Measurements from ENCODE around the gene FGF12. TPM values are rescaled to one million over a fixed set of nuclear protein-coding genes. Genes with fewer than 3 reads are reported as not detected.

Gene FGF12
- total RNA-seq, 2 donors from 2014 or later: 0.25 to 0.48 TPM

- no peak overlapping the region for H3K27ac ChIP-seq
- no peak overlapping the region for H3K9ac ChIP-seq (ENCODE audit: low read depth in 2 of 2, low read length in 2 of 2)
- DNase-seq: no peak
- no peaks in the 10 kb centered on the region for H3K36me3 ChIP-seq
- TF ChIP-seq CTCF (IDR thresholded peaks at IDR 0.05): no peak
- H3K4me3 ChIP-seq: no peak overlapping the region
- H3K9me3 ChIP-seq: no peaks in the 10 kb centered on the region
- intact Hi-C loops (cut with DNase I): no loop called here
- no peaks in the 10 kb centered on the region for H3K27me3 ChIP-seq
- H3K4me1 ChIP-seq: no peaks in the 10 kb centered on the region
These were observed 163.9 kb downstream of the FGF12 start for GRCh38 chr3:192563417-192563816.

DNA sequence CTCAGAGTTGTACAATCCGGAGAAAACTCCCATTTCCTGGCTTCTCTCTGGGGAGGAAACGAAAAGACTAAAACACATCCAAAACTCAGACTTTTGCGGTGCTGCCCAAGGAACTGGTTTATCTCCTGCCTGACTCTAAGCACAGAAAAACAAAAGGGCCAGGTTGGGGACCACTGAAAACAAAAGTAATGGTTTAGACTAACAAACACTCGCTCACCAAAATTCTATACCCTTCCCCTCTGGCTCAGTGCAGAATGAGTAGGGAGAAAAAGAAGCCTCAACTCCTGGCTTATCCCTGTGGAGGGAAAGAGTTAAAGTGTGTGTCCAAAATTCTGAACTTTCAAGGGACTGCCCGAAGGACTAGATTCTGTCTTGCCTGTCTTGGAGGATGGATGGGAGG, 173.6 kb downstream of the FGF12 start:
- Histone ChIP-seq H3K4me3 (no peak overlapping the region), H3K27me3 (no peaks in the 10 kb centered on the region), H3K36me3 (no peaks in the 10 kb centered on the region), H3K27ac (no peak overlapping the region), H3K9ac (ENCODE audit: low read depth in 2 of 2, low read length in 2 of 2) (no peak overlapping the region), H3K4me1 (no peaks in the 10 kb centered on the region), H3K9me3 (no peaks in the 10 kb centered on the region)
- TF ChIP-seq CTCF (IDR thresholded peaks at IDR 0.05): no peak
- intact Hi-C loops (cut with DNase I): no loop called here
- no peak for DNase-seq

- Histone ChIP-seq H3K27me3 (no peaks in the 10 kb centered on the region), H3K4me1 (no peaks in the 10 kb centered on the region), H3K36me3 (no peaks in the 10 kb centered on the region), H3K9ac (ENCODE audit: low read depth in 2 of 2, low read length in 2 of 2) (no peak overlapping the region), H3K9me3 (no peaks in the 10 kb centered on the region), H3K27ac (no peak overlapping the region), H3K4me3 (no peak overlapping the region)
- intact Hi-C loops (cut with DNase I): no loop called here
- TF ChIP-seq CTCF (IDR thresholded peaks at IDR 0.05): no peak
- no peak for DNase-seq
These were observed 177.0 kb downstream of the FGF12 start for GRCh38 chr3:192550356-192550755.

DNA sequence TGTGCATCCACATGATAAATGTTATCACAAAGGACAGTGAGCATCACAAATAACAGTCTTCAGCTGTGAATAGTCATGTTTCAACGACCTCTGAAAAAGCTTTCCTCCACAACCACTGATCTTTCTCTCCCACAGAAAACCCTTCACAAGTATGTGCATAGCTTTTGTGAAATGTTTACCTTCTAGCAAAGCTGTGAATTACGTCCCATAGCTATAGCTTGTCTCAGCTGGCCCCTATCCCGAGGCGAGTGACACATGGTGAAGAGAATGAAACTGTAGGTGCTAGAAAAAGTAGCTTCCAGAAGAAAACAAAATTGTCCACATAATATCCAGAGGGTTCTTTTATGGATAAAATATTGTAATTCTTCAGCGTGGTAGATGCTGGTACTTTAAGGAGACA, 182.0 kb downstream of the FGF12 start:
- Histone ChIP-seq H3K9me3 (no peaks in the 10 kb centered on the region), H3K4me3 (no peak overlapping the region), H3K9ac (ENCODE audit: low read depth in 2 of 2, low read length in 2 of 2) (no peak overlapping the region), H3K27me3 (no peaks in the 10 kb centered on the region), H3K36me3 (no peaks in the 10 kb centered on the region), H3K27ac (no peak overlapping the region), H3K4me1 (no peaks in the 10 kb centered on the region)
- DNase-seq: no peak
- no peak for TF ChIP-seq CTCF (IDR thresholded peaks at IDR 0.05)
- intact Hi-C loops (cut with DNase I): no loop called here

DNA sequence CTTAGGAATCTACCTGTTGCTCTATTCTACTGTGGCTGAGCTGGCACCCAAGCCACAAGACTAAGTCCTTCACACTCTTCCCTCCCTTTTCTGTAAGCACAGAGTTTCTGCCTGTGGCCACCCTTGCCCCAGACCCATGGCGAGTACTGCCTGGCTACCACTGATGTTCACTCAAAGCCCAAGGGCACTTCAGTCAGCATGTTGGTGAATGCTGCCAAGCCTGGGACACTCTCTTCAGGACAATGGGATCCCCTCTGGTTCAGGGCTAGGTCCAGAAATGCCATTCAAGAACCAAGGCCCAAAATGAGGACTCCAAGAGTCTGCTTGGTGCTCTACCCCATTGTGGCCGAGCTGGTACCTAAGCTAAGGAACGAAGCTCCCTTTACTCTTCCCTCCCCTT, 184.2 kb downstream of the FGF12 start:
- Histone ChIP-seq H3K4me3 (no peak overlapping the region), H3K36me3 (no peaks in the 10 kb centered on the region), H3K9me3 (no peaks in the 10 kb centered on the region), H3K27ac (no peak overlapping the region), H3K27me3 (no peaks in the 10 kb centered on the region), H3K4me1 (no peaks in the 10 kb centered on the region), H3K9ac (ENCODE audit: low read depth in 2 of 2, low read length in 2 of 2) (no peak overlapping the region)
- TF ChIP-seq CTCF (IDR thresholded peaks at IDR 0.05): no peak
- no peak for DNase-seq
- intact Hi-C loops (cut with DNase I): no loop called here

DNA sequence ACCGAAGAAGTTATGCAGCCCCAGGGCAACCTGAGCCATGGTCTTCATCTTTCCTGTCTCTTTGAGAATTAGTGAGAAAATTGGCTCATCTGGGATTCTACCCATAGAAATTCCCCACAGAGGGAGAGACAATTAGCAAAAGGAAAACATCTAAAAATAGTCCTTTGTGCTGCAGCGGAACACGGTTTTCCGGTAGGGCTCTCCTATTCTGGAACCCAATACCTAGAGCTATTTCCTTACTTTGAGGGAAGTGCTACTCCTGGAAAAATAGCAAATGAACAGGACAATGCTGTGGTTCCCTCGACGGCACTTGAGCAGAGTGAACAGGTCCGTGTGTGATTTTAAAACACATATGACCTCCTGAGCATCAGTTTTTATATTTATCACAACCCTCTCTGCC, 210.5 kb downstream of the FGF12 start:
- TF ChIP-seq CTCF (IDR thresholded peaks at IDR 0.05): no peak
- Histone ChIP-seq H3K36me3 (no peaks in the 10 kb centered on the region), H3K4me3 (no peak overlapping the region), H3K9me3 (no peaks in the 10 kb centered on the region), H3K4me1 (no peaks in the 10 kb centered on the region), H3K27ac (no peak overlapping the region), H3K27me3 (peaks cover 12% of the 10 kb centered on the region), H3K9ac (ENCODE audit: low read depth in 2 of 2, low read length in 2 of 2) (no peak overlapping the region)
- no peak for DNase-seq
- intact Hi-C loops (cut with DNase I): no loop called here
